HG02938 (cell line): ENCODE measurements around the gene TNXB.
"Not testable (repeated sequence)": the region's sequence is repeated elsewhere in the genome, so short reads cannot be mapped to it uniquely, and the experiment has no call there.

Source experiments
- ATAC-seq: cut with Tn5 transposase; IDR thresholded peaks from one replicate; pipeline ENCODE4 v1.9.1; 2021; ENCODE audit warnings: mild to moderate bottlenecking, moderate library complexity; ENCODE audit not compliant: unreplicated experiment

Gene TNXB

GRCh38 chr6:32005991-32006529 is 103.1 kb downstream of the TNXB start:
- not testable (repeated sequence) for ATAC-seq

GRCh38 chr6:32005538-32005880 is 103.6 kb downstream of the TNXB start:
- not testable (repeated sequence) for ATAC-seq

GRCh38 chr6:32004864-32005537 is 104.1 kb downstream of the TNXB start:
- ATAC-seq, result not testable (repeated sequence)

- ATAC-seq, result not testable (repeated sequence)
Measured at GRCh38 chr6:32004393-32004792, 104.7 kb downstream of the TNXB start.

- not testable (repeated sequence) for ATAC-seq
Measured at GRCh38 chr6:32003301-32003700, 105.8 kb downstream of the TNXB start.

- not testable (repeated sequence) for ATAC-seq
Measured at GRCh38 chr6:32002546-32003268, 106.4 kb downstream of the TNXB start.

GRCh38 chr6:31996385-31996784 is 112.8 kb downstream of the TNXB start:
- not testable (repeated sequence) for ATAC-seq

- not testable (repeated sequence) for ATAC-seq
Measured at GRCh38 chr6:31994421-31994820, 114.7 kb downstream of the TNXB start.
